Stimulated activated CD8-positive, alpha-beta memory T cell treated with anti-CD3 and anti-CD28 coated beads, Interleukin-15, amount 100 ng/mL, for 24 hours (primary cell): ENCODE results near the gene CLN6.
"Not testable (repeated sequence)": the region's sequence is repeated elsewhere in the genome, so short reads cannot be mapped to it uniquely, and the experiment has no call there.

ENCODE experiments used
- DNase-seq: peaks from one replicate; pipeline ENCODE4 v3.0.0-alpha.2; 2020; ENCODE audit warnings: low read depth

Gene CLN6

DNA sequence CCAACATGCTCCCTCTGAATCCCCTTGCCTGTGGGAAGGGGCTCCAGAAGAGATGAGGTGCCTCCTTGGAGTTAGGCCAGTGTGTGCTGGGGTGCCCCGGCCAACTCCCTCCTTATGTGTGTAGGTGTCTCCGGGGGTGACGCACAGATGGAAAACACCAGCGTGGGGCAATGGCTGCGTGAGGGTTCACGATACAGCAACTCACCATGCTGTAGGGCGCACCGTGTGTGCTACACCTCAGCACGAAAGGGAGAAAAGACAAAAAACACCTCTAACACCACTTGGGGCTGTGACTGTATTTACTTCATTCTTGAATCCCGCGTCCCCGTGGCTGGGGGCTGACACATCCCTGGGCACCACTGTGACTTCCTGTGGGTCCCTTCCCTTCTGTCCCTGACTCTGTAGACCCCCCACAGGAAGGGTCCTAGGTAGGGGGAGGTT, 22.8 kb downstream of the CLN6 start:
- DNase-seq: no peak

DNA sequence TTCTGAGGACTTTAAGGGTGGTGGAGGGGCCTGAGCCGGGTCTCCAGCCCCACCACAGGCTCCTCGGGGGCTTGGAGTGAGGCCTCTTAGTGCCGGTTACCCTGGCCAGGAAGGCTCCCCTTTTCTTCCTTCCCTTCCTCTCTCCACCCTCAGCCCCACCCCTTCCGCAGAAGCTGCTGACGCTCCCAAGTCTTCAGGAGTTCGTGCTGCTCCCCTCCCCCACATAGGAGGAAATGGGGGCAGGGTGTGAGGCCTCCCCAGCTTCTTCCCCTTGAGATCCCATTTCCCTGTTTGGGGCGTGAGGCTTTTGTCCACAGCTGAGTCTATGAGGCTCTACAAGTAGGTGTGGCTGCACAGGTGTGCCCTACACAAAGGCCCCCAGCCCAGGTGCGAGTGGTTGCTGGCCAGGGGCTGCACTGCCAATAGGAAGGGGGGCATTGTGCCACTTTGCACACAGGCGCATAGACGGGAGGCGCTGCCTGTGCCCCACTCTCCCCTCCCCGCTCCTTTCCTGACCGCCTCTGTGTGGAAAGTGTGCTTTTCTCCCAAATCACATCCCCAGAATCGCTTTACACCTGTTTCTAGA, 23.5 kb downstream of the CLN6 start:
- no peak for DNase-seq

DNA sequence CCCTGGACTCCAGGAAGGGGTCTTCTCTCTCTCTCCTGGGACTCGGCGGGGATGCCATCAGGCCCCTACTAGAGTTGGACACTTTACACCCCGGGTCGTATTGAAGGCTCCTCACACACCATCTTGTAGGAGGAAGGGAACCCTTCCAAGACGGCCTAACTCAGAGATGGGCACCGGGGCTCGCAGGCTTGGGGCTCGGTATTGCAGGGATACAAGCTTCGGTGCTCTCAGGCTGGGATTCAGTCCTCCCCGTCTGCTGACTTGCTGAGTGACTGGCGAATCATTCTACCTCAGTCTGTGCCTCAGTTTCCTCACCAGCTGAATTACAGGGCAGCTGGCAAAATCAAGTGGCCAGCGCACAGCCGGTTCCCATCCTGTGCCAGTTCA, 24.0 kb downstream of the CLN6 start:
- DNase-seq: no peak

DNA sequence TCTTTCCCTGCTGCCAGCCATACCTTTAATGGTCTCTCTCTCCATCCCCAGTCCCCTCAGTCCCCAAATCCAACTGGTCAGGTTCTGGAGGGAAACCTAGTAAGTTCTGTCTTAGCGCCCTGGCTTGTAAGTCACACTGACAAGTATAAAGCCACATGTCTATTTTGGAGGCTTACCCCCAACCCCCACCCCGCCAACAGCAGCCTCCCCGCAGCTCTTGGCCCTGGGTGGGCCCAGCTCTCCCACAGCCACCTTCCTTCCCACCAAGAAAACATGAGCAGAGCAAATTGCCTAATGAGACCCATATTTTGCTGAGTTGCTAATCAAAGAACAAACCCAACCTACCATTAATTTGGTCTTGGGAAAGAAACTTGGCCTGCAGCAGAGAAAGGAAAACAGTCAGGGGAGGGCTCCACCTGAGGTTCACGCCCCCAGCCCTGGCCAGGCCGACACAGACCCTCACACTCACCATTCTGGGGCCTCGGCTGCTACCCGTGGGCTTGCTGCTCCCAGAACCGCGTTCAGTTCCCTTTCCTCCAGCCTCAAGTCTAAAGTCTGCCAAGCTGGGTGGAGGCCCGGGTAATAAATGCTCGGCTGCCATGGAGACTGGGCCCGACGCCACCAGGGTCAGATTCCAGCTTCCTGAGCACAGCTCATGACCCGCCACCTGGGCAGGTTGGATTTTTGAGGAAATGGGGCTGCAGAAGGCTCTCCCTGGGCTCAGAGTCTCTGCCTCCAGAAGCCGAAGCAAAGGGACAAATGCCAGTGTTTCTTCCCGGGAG, 24.6 kb downstream of the CLN6 start, which contains the start of gene CALML4:
Gene CALML4 (minus strand): TSS at position 557 of the 782 bp plus-strand sequence. CDS start 85 bp downstream, at position 472.
- DNase-seq: no peak

DNA sequence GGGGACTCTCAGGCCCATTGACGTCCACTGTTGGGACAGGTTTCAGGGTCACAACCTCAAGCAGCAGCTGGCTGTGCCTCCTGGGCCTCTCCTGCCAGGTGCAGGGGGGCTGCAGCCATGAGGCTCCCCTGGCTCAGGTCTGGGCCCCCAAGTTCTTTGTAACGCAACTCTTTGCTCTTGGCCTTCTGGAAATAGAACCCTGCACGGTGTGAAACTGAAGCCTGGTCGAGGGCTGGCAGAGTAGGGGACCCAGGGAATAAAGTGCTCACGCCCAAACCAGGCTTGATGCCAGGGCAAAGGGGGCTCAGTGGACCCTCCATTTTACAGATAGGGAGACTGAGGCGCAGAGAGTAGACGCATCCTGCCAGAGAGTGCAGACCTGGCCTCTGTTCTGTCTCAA, 25.2 kb downstream of the CLN6 start:
- no peak for DNase-seq

DNA sequence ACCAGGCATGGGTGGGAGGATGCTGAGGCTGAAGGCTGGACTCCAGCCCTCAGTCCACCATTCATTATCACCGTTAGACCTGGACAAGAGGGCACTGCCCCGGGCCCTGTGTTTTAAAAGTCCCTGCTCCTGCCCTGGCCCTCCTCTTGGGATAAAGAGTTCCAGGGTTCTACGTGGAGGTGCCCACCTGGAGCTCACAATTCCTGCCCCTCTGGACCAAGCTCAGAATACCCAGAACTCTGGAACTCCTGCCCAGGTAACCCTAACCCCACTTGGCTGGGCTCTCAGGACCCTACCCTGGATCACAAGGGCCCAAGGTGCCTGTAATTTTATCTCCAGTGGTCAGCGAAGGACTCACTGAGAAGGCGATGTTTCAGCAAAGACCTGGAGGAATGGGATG, 25.6 kb downstream of the CLN6 start:
- DNase-seq: no peak

DNA sequence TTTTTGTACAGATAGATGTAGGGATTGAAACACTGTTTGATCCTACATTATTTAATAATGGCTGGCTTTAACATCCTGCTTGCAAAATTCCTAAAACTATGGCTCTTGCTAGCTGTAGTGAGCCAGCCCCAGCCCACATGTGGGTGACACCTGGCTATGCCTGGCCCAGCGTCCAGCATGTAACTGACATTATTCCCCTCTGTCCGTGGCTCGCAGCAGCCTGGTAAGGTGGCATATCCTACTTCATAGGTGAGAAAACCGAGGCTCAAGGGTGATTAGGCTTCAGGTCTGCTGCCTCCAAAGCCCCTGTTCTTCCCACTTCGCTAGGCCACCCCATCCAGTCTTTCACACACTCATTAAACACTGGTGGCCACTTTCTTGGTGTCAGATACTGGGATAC, 26.0 kb downstream of the CLN6 start:
- no peak for DNase-seq

DNA sequence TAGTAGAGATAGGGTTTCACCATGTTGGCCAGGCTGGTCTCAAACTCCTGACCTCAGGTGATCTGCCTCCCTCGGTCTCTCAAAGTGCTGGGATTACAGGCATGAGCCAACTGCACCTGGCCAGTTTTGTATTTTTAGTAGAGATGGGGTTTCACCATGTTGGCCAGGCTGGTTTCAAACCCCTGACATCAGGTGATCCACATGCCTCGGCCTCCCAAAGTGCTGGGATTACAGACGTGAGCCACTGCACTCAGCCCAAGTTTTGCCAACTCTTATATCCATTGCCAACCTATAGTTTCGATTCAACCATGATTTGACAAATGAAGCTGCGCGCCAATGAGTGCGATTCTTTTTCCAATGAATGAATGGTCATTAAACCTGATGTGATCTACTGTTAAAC, 26.5 kb downstream of the CLN6 start:
- DNase-seq: not testable (repeated sequence)

DNA sequence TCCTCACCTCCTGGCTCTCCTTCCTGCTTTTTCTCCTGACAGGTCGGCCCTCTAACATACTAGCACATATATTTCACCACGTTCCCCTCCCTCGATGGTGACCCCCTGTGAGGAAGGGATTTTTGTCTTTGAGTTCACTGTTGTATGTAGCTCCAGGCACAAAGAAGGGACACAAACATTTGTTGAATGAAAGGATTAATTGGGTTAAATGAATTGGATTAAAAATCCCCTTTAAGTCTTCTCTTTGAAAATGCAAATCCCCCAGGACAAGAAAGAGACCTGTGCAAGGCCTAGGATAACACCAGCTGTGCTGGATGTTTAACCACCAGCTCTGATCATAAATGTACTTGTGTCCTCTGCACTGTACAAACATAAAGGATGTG, 27.7 kb downstream of the CLN6 start:
- DNase-seq: no peak

DNA sequence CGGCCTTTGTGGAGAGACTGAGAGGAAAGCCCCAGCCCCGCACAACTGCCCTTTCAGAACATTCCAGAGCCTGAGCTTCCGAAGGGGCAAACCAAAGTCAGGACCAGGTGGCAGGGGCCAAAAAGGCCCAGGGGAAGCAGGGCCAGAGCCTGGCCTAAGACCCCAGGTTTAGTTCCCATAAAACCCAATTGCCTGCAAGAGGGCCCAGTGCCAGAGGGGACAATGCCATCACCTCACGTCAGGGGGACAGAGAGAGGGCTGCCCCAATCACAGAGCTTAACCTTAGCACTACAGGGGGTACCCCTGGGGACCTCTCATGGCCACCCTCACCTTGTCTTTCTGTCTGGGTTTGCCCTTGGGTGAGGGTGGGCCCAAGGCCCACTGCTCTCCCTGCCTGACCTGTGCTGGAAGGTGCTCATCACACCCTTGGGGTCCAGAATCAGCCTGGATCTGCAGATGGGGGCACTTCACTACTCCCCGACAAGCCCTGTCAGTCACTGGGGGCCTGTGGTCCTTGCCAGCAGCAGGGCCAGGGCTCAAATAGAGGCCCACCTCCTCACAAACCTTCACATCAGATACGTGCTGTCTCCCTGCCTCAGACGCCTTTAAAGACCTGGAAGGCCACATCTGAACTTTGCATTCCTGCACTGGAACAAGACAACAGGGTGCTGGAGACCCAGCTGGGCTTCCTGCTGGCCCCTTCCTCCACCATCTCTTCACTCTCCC, 28.2 kb downstream of the CLN6 start:
- no peak for DNase-seq

DNA sequence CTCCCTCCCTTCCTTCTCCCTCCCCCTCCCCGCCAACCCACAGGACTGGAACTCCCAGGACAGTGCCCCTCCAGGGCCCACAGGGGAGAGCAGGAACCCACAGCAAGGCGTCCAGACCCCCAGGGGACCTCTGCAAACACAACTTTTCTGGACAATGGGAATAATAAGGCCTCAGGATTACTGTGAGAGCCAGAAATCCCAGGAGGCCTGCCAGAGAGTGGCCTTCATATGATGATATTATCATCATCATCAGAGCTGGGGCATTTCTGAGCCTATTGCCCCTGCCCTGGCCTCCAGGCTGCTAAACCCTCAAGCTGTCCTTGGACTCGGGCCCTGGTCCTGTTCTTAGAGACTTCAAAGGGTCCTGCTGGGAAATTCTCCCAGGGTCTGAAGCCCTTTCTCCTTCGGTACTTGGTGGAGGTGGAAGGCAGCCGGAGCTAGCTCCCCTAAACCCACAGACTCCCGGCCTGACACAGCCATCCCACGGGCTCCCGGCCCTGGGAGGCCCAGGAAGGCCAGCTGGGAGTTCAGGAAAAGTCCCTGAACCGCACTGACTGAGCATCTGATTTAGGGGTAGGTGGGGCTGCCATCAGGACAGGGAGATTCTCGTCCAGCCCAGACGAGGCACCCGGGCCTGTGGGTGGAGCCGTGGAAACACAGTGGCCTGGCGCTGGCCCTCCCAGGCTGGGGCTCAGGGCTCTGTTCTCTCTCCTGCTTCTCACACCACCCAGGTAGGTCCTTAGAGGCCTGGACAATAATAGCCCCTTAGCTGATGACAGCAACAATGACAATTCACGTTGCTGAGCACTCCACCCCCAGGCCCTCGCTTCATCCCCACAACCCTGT, 29.3 kb downstream of the CLN6 start:
- no peak for DNase-seq

DNA sequence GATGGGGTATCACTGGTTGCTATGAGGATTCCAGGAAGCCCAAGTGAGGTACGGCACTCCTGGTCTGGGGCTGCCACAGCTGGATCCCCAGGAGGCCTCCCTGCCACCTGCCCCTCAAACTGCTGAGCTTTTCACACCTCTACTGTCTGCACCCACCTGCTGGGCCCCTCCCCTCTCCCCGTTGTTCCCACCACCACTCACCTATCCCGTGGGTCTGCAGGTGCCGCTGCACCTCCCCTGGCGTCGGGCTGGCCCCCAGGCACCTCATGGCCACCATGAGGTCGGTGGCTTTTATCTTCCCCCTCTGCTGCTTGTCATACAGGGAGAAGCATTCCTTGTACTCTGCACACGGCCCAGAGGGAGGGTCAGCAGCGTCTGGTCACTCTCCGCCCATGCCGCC, 30.2 kb downstream of the CLN6 start:
- DNase-seq: no peak

DNA sequence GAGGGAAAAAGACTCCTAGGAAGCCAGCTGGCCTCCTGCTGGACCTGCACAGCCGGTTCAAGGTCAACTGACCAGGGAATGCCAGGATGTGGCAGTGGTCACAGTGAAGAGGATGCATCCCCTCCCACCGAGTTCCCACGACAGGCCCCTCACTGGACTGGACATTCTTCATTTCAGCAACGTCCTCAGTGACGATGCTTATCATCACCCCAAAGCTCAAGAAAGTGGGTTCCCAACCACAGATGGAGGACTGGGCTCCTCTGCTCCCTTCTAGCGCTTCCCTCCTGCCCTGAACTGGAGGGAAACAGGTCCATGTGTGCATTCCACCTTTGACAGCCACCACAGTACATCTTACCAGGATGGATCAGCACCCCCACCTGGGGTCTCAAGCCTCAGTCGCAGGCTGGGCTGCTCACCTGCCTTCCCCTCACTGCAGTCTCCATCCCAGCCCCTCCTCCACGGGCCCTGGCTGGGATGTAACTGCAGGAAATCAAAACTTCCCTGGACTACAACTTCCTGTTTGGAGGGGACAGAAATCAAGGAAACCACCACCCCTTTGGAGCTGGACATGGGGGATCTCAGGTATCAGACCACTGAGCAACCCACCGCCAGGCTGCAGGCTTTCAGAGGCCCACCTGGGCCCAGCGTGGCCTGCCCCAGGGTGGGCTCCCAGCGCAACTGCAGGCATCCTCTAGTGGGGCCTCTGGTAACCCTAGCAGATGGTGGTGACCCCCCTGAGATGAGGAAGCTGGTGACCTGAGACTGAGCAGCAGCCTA, 31.7 kb downstream of the CLN6 start:
- DNase-seq: no peak

DNA sequence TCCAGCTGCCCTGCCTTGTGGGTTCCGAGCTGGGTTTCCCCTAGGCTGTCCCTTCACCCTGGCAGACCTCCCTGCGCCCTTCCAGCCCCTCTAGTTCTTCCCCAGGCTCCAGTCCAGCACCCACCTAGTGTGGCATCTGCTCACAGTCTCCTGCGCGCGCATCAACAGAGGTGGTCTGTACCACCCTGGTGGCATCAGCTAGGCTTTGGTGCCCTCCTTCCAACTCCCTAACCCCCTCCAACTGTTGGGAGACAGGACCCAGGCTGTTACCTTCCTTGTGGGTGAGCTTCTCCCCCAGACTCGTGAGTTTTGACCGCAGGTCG, 32.4 kb downstream of the CLN6 start:
- no peak for DNase-seq

DNA sequence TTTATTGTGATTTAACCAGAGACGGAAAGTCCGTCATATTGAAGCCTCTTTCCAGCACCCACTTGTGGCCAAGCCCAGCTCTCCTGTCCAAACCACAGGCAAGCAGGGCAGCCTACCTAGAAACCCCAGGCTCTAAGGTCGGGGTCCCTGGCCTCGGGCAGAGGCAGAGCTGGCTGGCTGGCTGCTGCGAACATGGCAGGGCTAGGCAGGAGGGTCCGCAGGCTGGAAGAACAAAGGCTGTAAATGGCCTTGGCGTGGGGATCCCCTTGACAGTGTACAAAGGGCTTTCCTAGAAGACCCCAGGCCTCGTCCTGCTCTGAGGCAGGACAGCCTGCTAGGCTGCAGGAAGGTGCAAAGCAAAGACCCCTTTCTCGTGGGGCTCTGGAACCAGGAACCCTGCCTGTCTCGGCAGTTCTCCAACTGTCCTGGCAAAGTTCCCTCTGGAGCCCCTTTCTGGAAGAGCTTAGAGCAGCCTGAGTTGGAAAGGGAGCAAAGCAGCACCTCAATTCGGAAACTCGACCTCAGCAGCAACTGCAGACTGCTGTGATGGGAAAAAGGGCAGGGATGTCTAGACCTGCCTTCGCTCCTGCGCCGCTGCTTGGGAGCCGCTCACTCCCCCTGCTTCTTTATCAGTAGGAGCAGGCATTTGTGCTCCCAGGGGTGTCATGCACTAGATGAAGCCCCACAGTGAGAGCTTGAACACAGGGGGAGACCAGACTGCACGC, 32.9 kb downstream of the CLN6 start:
- DNase-seq: no peak

DNA sequence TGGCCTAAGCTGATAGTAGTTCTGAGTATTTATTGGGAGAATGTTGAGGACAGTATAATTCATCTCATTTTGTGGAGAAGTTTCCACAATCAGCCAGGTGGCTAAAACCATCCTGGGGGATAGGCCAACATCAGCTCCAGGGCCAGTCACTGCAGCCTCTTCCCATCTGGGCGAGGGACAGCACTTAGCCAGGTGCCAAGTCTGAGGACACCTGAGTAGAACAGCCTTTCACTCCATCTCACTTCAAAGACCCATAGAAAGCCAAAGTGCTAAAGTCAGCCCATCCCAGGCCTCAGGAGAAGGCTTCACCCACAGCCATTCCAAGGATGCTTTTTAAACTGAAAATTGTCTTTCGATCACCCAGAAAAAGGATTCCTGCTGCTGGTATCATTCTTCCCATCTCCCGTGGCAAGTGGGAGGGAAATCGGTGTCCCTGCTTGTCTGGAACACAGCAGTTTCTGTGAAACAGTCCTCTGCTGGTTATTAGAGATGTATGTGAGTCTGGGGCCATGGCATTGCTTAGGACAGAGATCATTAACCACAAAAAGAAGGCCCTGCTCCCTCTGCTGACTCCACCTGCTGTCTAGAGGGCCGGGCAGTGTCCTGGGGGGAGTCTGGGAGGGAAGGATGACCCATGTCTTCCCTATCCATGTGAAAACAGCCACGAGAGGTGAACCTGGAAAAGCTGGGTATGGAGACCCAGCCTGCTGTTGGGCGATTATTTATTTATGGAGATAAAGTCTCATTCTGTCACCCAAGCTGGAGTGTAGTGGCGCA, 34.0 kb downstream of the CLN6 start:
- DNase-seq: no peak

DNA sequence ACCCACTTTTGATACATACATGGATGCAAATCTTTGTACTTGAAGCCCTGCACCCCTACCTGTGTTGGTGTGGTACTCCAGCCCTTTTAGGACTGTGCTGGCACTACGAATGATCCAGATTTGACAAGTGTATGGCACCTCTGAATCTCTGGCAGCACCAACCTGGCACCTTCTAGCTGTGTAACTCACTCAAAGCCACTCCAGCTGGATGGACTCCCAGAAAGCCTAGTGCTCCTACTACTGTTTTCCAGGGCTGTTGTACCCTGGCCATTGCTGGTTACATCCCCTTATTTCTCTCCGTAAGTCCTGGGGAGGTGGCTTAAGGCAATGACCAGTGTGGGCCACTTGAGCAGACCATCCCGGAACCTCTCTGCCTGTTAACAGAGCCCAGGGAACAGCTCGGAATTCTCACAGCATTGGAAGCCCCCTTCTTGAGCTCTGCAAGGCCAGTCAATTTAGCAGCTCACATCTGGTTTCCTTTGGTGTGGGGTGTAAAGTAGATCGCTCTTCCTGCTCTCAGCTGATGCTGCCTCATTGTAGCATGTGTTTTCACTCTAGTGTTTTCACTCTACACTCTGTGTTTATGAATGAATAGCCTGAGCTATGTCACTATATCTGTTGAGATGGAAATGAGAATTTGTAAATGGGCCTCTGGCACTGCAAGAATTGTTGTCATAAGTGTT, 36.6 kb downstream of the CLN6 start:
- no peak for DNase-seq

DNA sequence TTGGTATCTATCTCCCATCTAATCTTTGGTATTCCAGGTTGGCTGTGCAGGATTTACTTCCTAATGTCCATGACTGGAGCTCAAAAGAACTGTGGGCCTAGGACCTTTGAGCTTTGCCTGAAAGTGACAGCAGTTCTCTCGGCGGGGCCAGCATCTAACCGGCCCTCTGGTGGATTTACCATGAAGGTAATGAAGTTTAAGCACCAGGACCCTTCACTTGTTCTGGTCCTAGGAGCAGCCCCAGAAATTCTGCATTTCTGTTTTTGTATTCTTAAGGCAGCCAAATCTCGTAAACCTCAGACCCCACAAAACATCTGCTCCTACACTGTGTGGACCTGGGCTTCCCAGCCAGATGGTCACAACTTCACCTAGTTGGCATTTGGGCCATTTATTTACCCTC, 37.4 kb downstream of the CLN6 start:
- no peak for DNase-seq

DNA sequence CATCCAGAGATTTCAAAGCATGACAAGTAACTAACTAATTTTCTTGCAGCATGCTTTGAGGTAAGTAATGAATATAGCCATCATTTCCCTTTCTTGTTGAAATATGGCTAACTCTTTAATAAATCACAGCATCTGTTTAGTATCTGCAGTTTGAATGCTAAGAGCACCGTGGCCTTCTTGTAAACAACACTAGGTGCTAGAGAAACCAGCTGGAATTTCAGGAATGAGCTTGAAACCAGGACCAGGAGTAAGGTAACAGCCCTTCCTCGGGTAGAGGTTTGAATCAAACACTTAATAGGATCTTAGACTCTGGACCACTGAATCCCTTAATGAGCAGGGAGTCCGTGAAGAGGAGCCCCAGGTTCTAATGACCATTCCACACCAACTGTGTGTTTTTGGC, 38.0 kb downstream of the CLN6 start:
- DNase-seq: no peak

DNA sequence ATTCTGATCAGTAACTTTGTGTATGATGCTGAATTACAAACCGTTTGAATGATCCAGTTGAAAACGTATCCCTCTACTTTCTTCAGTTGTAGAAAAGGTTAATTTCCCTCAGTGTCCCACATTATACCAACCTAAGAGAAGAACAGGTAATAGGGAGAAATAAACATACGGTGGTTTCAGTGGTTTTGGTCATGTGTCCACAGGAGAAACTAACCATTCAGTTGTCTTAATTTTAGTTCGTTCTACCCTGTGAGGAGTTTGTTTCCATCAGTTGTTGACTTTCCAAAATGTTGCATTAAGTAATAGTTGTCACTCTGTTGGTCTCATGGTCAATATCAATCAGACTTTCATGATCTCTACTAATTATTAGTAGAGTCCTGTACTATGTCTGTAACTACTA, 39.5 kb downstream of the CLN6 start:
- DNase-seq: no peak
